Jurkat, Clone E6-1 (cell line): ENCODE measurements around the gene CRB1.
A peak's percentile ranks its signal among the peaks of the same experiment; 100 is the strongest.
"Not testable (repeated sequence)": the region's sequence is repeated elsewhere in the genome, so short reads cannot be mapped to it uniquely, and the experiment has no call there.

Source experiments
- DNase-seq: peaks from one replicate; pipeline ENCODE4 v3.0.0-alpha.2; 2011; ENCODE audit warnings: low read depth, low spot score
- H3K4me3 ChIP-seq: 2 replicates; pipeline ENCODE4 v1.5.1; 2011; ENCODE audit warnings: mild to moderate bottlenecking, low read length, control low read depth, moderate library complexity

CRB1 gene

DNA sequence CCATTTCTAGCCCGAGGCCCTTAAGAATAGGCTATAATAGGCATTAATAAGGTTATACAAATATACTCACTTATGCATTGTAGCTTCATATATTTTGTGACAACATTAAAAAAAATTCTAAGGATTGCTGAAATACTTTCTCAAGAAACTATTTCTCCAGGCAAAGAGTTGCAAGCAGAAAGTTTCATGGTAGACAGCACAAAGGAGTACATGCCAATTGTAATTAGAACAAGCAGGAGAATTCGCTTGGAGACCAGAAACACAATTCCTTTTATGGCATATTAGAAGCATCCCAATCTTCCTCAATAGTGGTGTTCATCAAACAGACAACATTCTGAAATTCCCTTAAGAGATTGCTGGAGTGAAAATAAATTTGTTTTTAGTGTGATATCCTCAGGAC lies 122.8 kb downstream of the CRB1 start:
- no peak overlapping the region for H3K4me3 ChIP-seq
- no peak for DNase-seq

DNA sequence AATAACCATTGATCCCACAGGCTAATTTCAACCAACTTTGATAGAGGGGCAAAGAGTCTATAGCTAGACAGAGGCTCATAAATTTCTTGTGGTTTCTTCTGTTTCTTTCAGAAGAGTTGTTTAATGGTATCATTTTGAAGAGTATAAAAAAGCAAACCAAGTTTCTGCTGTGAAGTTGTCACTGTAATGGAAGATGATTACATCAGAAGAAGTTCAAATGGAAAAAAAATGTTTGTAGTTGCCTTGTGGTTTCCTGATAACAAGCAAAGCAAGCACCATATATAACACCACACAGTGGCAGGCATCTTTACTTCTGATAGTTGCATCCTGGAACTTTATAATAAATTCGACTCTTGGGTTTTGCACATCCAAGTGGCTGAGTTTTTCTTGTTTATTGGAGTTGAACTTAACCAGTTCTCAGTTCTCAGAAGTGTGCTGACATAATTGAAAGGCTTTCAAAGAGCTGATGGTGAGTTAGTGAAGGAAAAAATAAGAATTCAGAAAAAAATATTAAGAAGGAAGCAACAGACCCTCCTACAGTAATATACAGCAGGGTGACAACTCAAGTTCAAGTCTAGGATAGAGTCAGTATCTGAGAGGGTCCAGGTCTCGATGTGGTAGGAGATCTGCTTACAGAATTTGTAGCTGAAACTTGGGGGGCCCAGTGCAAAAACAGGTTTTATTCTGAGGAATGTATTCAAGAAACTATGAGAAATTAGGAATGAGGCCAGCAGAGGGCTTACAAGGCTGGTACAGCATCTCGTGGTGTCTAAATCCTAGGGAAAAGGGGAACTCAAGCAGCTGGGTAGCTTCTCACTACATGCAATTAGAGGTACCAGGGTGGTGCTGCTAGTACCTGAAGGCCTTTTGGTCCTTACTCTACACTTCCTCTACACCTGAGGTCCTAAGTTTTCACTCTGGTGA lies 123.5 kb downstream of the CRB1 start:
- no peak overlapping the region for H3K4me3 ChIP-seq
- peak; percentile 86 for DNase-seq

- no peak for DNase-seq
- H3K4me3 ChIP-seq = no peak overlapping the region
Measured at GRCh38 chr1:197392541-197392940, 124.5 kb downstream of the CRB1 start.

DNA sequence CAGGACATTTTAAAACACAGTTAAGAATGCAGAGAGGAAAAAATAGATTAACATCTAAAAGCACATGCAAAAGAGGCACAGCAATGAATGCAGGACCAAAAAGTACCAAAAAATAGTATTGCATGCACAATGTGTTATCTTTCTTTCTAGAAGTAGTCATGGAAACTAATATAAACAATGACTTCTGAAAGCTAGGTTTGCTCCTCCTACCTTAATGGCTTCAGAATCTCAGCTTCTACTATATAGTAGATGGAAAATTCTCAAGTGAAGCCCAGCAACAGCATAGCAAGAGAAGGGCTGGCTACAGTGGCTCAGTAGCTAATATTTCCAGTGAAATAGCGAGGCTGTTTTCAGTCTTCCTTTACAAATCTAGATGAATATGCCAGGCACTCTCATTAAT lies 125.1 kb downstream of the CRB1 start:
- H3K4me3 ChIP-seq = no peak overlapping the region
- DNase-seq = no peak

DNA sequence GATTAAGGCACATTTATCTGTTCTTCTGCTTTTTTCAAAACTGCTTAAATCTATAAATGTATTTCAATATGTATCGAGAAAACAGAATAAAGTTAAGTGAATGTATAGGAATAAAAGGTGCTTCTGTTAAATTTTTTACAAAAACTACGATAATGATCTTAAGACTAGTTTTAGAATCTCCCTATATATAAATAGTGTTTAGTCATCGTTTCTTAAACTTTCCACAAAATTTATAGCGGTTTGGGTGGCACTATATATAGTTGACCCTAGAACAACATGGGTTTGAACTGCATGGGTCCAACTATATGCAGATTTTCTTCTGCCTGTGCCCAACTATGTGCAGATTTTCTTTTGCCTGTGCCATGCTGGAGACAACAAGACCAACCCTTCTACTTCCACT lies 125.7 kb downstream of the CRB1 start:
- H3K4me3 ChIP-seq = no peak overlapping the region
- no peak for DNase-seq

GRCh38 chr1:197394831-197395608 lies 127.0 kb downstream of the CRB1 start:
- no peak overlapping the region for H3K4me3 ChIP-seq
- no peak for DNase-seq

DNA sequence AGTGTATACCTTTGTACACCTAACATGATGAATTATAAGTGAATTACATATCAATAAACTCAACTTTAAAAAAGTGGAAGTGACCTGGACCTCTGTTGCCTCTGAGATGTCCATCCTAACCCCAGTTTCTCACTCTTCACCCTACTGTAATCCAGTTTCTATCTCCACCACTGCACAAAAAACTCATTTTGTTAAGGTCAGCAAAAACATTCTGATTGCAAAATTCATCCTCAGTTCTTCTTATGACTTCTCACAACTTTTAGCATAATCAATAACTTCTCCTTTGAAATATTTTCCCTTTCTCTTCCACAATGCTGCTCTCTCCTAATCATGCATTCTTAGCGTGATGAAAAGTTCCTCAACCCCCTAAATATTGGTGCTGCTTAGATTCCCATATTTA lies 129.8 kb downstream of the CRB1 start:
- no peak for DNase-seq
- no peak overlapping the region for H3K4me3 ChIP-seq

DNA sequence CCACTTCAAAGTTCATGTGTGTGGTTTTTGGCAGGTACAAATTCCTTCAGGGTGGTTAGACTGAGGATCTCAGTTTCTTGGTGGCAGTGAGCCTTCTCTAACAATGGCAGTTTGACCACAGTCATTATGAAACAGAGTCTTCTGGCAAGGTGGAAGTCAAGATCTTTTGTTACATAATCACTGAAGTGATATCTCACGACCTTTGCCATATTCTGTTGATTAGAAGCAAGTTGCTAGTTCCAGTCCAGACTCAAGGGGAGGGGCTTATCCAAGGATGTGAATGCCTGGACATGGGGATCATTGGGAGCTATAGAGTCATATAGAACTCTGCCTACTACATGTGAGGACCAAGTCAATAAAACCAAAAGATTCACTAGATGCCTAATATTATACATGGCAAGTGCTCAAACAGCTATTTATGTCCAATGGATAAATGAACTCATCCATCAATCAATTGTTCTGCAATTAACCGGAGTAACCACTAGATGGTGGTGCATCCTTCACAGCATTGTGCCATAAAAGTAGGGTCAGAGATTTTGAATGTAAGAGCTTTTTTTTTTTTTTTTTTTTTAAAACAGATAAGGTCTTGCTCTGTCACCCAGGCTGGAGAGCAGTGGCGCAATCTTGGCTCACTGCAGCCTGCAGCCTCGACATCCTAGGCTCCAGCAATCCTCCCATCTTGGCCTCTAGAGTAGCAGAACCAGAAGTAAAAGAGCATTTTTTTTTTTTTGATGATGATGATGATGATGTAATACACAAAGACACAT lies 131.9 kb downstream of the CRB1 start:
- no peak overlapping the region for H3K4me3 ChIP-seq
- DNase-seq = peak; percentile 46

DNA sequence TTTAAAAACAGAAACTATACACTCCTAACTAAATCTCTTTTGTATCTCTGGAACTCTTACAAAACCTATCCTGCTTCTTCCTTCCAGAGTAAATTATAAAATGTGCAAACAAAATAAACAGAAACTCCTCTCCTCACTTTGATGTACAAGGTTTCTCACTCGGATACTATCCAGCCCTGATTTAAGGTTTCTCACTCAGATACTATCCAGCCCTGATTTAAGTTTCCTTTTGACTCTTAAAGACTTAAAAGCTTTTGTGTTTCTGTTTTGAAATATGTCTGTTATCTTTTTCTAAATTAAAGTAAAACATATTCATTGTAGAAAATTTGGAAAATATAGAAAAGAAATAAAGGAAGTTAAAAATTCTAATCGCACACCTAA lies 132.5 kb downstream of the CRB1 start:
- no peak for DNase-seq
- H3K4me3 ChIP-seq = no peak overlapping the region

DNA sequence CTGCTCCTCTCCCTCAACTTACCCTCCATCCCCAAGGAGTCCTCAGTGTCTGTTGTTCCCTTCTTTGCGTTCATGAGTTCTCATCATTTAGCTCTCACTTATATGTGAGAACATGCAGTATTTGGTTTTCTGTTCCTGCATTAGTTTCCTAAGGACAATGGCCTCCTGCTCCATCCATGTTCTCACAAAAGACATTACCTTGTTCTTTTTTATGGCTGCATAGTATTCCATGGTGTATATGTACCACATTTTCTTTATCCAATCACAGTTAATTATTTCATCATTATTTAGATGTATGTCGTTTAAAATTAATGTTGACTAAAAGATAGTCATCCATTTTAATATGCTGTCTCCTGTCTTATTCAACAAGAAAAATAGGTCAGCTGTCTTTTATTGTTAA lies 134.1 kb downstream of the CRB1 start:
- H3K4me3 ChIP-seq = no peak overlapping the region
- DNase-seq = no peak

GRCh38 chr1:197404774-197405173 lies 136.7 kb downstream of the CRB1 start:
- DNase-seq, H3K4me3 ChIP-seq: not testable (repeated sequence)

GRCh38 chr1:197405614-197406013 lies 137.6 kb downstream of the CRB1 start:
- H3K4me3 ChIP-seq = not testable (repeated sequence)

GRCh38 chr1:197413564-197413963 lies 145.5 kb downstream of the CRB1 start:
- no peak overlapping the region for H3K4me3 ChIP-seq
- DNase-seq = no peak

More at GRCh38 chr1:197405614-197406013, 137.6 kb downstream of the CRB1 start:
- DNase-seq = not testable (repeated sequence)

DNA sequence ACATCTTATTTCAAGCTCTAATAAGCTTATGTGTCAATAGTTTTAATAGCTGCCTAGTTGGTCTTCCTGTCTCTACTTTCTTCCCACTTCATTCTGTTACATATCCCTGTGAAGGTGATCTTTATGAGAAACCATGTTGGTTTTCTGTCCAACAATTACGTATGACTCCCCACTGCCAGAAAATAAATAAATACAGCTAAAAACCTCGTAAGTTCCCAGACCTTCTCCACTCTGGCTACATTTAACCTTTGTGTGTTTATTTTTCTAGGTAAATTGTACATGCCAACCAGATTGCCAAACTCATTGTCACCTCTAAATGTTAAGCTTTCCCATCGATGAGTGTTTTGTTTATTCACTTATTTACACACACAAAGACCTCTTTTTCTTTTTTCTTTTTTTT lies 147.2 kb downstream of the CRB1 start:
- no peak overlapping the region for H3K4me3 ChIP-seq
- DNase-seq = no peak

- H3K4me3 ChIP-seq = no peak overlapping the region
Measured at GRCh38 chr1:197418693-197419092, 150.6 kb downstream of the CRB1 start.

GRCh38 chr1:197422993-197423392 lies 154.9 kb downstream of the CRB1 start:
- DNase-seq = no peak
- no peak overlapping the region for H3K4me3 ChIP-seq

More at GRCh38 chr1:197418693-197419092, 150.6 kb downstream of the CRB1 start:
- no peak for DNase-seq

- H3K4me3 ChIP-seq = no peak overlapping the region
- no peak for DNase-seq
Measured at GRCh38 chr1:197424380-197424779, 156.3 kb downstream of the CRB1 start.

- H3K4me3 ChIP-seq = no peak overlapping the region
Measured at GRCh38 chr1:197429372-197429771, 161.3 kb downstream of the CRB1 start.

GRCh38 chr1:197435224-197435623 lies 167.2 kb downstream of the CRB1 start:
- H3K4me3 ChIP-seq = no peak overlapping the region
- DNase-seq = no peak

More at GRCh38 chr1:197429372-197429771, 161.3 kb downstream of the CRB1 start:
- no peak for DNase-seq
